Femur (tissue), 1 donor: Measurements from ENCODE around the gene SEPTIN10.
"Not testable (repeated sequence)": the region's sequence is repeated elsewhere in the genome, so short reads cannot be mapped to it uniquely, and the experiment has no call there.

ENCODE experiments used
- DNase-seq: peaks from one replicate; pipeline ENCODE4 v3.0.0-alpha.2; 2017

Gene SEPTIN10

DNA sequence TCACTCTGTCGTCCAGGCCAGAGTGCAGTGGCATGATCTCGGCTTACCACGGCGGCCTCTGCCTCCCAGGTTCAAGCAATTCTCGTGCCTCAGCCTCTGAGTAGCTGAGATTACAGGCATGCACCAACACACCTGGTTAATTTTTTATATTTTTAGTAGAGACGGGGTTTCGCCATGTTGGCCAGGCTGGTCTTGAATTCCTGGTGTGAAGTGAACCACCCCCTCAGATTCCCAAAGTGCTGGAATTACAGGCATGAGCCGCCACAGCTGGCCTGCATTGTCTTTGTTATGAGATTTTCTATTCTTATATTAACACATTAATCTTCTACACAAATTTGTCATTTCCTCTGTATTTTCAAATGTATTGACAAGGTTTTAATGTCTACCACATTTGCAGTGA, 75.2 kb downstream of the SEPTIN10 start:
- no peak for DNase-seq

DNA sequence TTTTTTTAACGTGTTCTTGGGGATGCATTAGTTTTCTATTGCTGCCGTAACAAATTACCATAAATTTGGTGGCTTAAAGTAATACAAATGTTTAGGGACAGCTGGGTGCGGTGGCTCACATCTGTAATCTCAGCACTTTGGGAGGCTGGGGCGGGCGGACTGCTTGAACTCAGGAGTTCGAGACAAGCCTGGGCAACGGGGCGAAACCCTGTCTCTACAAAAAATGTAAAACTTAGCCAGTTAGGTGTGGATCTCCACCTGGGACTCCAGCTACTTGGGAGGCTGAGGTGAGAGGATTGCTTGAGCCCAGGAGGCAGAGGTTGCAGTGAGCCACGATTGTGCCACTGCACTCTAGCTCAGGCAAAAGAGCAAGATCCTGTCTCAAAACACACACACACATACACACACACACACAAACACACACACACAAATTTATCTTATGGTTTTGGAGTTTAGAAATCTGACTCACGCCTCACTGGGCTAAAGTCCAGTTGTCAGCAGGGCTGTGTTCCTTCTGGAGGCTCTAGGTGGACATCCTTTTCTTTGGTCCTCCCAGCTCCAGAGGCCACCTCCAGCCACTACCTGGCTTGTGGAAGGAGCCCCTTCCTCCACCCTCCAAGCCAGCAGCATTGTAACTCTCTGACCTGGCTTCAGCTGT, 76.1 kb downstream of the SEPTIN10 start:
- no peak for DNase-seq

DNA sequence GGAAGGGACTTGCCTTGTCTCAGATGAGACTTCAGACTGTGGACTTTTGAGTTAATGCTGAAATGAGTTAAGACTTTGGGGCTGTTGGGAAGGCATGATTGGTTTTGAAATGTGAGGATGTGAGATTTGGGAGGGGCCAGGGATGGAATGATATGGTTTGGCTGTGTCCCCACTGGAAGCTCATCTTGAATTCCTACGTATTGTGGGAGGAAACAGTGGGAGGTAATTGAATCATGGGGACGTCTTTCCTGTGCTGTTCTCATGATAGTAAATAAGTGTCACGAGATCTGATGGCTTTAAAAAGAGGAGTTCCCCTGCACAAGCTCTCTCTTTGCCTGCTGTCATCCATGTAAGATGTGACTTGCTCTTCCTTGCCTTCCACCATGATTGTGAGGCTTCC, 77.2 kb downstream of the SEPTIN10 start:
- not testable (repeated sequence) for DNase-seq

DNA sequence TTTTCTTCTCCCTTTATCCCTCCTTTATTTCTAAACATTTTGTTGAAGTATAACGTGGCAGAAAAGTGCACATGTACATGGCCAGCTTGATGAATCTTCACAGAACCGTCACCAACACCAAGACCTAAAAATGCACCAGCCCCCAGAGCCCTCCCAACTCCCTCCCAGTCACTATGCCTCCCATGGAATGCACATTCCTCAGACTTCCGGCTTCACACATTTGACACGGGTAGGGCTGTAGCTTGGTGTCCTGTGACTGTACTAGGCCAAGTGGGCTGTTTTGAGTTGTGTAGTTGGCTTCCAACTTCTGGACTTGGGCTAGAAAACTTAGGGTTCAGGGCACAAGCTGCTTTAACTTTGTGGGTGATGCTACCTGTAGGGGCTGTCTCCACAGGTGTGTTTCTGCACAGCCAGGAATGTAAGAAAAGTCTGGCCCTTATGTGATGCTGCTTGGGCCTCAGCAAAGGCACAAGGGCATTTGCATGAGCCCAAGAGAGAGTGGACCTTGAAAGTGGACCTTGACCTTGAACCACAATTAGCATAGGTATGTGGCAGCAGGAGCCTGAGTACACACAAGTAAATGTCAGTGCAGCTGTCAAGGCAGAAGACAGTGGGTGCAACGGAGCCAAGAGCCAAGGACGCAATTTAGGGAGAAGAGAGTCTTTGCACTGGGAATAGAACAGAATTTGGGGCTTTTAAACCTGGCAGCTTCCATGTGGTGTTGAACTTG, 78.4 kb downstream of the SEPTIN10 start:
- no peak for DNase-seq

DNA sequence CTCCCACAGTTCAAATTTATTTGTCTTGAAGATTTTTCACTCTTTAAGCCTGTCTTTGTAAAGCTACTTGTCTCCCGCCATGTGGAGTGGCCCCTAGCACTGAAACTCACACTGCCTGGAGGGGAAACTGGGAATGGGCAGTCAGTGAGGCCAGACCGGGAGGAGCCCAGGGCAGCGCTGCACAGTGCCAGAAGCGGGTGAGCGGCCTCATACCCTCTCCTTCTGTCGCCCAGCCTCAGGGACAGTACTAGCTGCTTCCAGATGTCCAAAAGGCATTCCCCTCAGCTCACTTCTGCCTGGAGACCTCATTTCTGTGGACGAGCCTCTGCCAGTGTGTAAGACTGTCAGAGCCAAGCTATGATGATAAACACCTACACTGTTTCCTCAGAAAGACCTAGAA, 79.9 kb downstream of the SEPTIN10 start:
- DNase-seq = no peak

DNA sequence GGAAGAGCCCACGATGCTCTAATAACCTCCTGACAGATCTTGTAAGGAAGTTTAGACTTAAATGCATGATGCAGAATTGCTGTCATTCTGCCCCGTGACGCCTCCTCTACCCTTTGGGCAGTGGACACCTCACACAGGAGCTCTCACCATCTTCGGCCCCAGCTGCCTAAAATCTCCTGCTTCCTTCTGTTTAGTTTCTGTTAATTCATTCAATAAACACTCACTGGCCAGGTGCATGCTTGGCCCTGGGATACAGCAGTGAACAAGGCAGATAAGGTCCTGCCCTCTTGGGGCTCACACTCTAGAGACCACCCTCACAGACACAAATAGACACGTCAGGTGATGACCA, 81.1 kb downstream of the SEPTIN10 start:
- DNase-seq = no peak

DNA sequence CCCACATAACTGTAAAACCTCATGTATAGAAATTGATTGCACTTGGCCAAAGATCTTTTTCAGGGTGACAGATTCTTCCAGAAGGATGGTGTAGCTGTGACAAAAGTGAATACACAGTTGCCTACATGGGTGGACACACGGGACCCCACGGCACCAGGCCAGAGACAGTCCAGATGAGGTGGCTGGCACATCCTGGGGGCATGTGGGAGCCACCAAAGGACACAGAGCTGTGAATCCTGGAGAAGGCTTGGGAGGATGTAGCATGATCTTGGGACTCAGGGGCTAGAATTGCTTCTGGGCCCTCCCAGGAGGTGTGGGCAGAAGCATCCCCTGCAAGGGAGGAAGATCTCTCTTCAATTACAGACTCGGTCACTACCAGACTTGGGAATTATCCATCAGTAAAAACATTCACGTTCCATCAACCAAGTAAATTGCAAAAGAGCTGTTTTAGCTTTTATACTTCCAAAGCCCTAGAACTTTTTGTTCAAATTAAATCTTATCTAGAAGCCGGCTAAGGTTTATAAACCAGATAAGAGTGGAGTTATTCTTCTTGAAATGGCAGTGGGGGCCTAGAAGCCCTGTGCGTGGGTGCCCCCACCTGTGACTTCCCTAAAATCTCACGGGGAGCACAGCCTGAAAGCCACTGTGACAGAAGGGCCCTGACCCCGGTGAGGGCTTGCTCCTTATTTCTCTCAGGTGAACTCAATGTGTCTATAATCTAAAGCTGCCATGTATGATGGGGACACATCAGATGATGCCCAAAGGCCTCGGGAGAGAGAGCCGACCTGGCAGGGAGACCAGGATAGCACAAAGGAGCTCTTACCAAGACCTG, 81.7 kb downstream of the SEPTIN10 start:
- no peak for DNase-seq

DNA sequence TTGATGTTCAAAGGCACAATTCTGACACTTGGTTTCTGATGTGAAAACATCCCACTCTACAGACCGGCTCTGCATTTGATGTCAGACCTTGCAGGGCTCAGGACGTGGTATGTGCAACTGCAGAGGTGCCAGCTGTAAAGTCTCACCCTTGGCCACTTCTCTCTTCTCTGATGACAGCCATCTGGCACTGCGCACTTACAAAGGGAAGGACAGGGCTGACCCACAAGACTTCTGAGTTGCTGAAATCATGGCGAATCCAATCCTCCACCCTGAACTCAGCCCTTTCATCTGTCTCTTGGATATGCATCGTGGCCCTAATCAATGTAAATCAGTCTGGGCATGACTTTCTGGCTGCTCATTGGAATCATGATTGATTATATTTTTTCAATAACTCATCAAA, 82.5 kb downstream of the SEPTIN10 start:
- no peak for DNase-seq

DNA sequence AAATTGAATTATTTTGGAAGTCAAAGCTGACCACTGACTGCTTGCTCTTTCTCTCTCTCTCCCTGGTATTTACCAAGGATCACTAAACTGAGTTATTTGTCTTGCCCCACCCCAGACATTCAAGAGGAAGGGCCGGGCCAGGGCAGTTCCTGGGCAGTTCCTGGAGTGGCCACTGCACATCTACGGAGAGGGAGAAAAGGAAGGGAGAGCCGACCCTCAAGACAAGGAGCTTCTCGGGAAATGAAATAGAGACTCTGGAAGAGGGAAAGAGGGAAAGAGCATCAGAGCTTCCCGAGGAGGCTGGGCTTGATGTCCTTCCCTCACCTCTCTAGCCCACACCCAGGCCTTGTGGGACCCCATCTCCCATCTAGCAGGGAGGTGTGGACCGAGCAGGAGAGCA, 83.1 kb downstream of the SEPTIN10 start:
- no peak for DNase-seq

DNA sequence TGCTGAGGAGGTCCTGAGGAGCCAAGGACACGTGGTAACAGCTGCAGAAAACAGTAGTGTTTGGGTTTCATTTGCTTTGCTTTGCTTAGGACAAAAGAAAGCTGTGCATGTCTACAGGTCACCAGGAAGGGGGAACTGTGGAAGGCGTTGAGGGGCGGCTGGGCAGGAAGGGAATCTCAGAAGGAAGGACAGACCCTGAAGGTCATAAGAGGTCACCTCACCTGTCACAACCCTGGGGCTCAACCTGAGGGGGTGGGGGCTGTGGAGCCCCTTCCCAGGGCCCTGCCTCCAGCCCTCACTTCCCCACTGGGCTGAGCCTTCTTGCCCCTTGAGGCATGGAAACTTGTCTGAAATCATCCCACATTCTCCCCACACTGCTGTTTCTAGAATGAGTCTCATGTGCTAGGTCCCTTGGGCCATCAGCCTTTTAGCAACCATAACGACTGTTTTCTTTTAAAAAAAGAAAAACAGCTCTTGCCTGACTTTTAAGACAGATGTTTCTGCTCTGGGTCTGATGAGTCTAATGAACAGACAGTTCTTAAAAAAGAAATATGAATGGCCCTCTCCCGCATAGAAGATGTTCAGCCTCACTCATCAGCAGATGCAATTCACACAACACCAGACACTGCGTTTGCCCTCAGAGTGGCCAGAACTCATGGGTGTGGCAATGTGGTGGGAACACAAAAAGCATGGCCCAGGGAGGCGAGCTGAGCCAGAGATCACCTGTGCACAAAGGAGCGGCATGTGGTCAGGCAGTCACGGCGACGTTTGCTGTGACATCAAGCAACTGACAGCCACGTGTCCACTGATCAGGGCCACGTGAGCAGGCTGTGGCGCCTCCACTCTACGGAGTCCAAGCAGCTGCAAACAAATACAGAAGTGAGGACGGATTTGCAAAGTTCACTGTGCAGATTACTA, 84.0 kb downstream of the SEPTIN10 start:
- no peak for DNase-seq

DNA sequence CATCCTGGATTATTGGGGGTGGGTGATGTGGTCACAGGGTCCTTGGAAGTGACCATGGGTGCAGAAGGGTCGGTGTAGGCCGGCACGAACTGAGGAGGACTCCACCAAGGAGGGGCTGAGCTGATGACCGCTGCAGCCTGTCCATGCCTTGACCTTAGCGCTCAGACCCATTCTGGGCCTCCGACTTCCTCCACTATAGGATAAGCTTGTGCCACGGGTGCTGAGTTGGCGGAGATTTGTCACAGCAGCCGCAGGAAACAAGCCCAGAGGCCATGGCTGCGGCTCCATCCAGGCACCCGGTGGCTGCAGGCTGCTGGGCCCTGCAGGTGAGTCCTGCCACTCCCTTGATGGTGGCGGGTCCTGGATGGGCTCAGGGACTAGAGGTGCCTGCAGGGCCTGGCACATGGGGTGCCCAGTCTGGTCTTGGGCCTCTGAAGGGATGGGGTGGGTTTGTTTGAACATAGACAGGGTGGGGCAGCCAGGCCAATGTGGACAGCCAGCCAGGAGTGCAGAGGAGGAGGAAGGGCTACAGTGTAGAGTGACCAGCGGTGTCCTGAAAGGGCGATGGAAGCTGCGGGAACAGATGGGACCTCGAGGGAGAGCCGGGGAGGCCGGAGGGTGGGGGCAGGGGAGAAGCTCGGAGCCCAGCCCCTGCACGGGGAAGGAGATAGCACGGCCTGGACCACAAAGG, 84.8 kb downstream of the SEPTIN10 start:
- DNase-seq = no peak

DNA sequence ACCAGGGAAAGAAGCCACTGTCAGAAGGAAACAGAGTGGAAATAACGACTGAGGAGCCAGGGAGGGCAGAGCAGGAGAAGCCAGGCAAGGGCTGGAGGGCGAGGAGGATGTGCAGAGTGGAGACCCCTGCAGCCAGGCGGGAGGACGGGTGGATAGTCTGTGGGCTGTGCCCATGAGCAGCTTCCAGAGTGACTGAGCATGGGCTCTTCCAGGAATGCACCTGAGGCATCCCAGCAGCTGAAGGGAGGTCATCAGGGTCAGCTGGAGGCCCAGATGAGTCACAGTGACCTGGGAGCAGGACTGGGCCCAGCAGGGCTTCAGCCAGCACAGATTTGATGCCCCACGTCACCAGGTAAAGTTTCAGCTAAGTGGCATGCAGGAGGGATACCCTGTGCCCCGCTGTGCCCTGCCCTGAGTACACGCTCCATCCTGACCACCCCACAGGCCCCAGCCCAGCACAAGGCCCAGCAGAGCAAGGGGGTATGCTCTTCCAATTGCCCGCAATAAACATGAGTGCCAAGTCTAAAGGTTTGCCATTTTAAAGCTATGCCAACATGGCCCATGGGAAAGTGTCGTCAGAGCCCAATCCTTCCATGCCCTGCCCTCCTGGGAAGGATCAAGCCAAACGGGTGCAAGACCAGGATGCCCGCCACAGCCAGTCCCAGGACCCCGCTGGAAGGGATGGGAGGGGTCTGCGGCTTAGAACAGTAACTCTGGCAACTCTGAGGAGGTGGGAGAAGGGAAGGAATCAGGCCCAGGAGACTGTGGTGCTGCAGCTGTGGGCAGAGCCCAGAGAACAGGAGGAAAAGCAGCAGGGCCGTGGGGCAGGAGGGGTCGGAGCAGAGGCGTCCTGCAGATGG, 85.7 kb downstream of the SEPTIN10 start:
- no peak for DNase-seq

DNA sequence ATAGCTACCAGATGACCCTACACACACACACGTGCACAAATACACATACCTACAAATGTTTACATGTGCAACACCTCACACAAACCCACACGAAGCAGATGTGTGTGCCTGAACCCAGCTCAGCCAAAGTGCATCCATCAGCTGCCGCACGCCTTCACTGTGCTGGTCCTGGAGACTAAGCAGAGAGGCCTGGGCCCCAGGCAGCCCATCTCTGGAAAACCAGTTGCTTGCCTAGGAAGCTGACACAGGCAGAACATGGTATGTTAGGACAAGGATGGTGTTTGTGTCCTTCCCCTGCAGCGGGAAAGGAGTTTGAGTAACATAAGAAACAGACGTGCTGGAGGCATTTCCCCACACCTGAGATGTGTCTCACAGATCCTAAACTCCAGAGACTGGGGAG, 86.7 kb downstream of the SEPTIN10 start:
- DNase-seq = no peak

DNA sequence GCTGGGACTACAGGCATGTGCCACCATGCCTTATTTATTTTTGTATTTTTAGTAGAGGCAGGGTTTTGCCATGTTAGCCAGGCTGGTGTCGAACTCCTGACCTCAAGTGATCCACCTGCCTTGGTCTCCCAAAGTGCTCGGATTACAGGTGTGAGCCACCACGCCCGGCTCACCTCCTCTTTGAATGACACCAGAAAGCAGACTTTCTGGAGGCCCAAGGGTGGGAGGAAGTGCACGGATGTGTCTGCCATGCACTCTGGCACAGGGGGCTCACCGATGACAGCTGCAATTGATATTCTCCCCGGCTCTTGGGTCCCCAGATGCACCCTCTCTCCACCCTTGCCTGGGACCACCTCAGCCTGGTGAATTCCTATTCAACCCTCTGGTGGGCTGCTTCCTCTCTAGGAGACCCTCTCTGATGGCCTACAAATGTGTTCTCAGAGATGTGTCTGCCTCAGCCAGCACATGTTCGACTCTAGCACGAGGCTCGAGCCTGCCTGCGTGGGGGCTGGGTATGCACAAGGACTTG, 87.3 kb downstream of the SEPTIN10 start:
- DNase-seq = no peak

DNA sequence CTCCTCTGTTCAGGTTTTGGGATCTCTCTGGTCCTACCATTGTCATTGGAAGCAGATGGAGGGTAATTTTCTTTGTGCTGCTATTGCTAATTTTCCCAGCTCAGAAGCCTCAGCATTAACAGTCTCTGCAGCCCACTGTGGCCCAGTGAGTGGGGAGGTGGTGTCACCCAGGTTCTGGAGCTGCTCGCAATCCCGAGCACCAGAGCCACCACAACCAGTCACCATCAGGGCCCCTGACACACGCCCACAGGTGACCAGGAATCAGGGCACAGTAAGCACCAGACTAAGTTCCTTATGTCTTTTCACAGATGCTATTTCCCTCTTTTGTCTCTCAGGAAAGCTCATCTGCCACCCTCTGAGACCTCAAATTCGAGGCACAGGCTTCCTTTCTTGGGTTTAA, 87.9 kb downstream of the SEPTIN10 start:
- DNase-seq = no peak

DNA sequence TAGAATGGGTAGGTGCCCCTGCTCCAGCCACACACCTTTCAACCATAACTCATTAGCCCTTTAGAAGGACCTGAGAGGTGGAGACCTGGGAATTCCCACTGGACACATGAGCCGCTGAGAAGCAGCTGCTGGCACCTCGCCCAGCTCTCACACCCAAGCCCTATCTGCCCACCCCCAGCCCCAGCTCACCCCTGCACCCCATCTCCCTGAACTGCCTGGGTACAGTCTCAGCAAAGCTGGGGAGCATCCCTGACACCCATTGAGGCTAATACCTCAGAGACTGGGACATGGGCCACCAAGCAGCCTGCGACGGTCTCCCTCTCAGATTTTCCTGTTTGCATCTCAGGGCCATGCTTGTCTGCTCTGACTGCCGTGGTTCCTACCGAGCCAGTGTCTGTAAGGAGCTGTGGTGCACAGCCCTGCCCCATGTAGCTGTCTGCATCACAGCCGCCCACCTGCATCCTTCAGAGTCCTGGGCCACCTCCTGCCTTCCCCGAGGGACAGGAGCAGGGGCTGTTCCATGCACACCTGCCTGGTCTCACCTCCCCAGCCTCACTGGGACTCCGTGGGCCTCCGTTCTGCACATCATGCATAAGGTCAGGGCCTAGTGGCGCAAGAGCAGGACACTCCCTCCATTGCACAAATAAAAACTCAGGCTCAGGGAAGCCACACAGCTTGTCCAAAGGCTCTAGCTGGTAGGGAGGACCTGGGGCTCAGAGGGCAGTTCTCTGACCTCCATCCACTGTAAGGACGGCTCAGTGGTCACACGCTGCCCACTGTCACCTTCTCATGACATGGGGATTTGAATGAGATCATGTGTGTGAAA, 90.0 kb downstream of the SEPTIN10 start:
- peak; percentile 12 for DNase-seq

DNA sequence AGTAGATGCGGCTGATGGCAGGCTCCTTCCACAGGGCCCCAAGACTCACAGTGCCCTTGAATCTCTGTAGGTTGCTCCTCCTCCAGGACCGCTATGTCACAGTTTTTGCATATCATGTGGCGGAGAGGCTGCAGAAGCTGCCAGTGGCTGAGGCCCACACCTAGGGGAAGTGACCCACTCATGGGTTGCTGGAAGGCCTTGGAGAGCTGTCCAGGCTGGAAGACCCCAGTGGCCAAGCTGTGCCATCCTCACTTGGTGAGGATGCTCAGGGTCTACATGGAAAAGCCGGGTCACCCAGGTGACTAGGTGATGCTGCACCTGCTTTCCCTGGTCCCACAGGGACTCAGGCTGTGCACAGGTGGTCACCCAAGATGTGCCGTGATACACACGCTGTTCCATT, 90.6 kb downstream of the SEPTIN10 start:
- DNase-seq = peak; percentile 11

DNA sequence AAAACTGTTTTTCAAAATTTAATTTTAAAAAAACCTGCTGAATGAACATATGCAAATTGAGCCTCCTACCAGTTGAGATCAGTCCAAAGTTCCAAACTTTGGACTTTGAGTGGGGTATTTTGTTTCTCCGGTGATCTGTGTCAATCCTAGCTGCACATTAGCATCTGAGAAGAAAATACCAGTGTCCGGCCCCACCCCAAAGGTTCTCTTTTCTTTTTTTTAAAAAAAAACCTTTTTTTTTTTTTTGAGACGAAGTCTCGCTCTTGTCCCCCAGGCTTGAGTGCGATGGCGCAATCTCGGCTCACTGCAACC, 91.7 kb downstream of the SEPTIN10 start:
- no peak for DNase-seq

DNA sequence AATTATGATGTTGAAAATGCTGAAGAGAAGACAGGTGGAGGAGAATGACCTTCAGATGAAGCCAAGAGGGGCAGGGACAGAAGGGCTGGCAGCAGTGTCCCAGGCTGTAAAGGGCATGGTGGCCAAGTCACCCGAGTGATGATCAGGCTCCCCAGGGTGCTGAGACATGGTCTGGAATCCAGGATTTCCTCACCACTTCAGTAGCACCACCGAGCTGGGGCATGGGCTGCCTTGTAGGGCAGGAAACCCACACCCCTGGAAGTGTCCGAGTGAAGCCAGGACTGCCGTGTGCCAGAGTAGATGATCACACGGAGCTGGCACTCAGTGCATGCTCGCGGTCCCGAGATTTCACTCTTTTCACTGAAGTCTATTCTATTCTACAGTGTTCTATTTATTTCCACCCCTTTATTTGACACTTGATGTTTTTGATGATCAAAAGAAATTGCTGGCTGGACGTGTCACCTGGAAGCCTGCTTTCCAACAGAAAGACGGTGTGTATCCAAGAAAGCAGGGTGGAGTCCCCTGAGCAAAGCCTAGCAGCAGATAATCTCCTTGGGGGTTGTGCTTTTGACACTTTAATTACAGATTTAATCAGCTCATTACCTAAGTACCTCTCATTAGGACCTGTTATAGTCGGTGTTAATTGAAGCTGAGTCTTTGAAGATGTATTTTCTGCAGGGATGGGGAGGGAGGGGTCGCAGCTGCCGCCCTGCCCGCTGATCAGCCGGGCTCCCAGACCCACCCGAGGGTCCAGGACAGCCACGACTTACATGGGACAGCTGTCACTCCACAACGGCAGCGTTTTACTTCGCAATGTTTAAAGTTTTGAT, 92.3 kb downstream of the SEPTIN10 start:
- no peak for DNase-seq
